Germinal center (tissue), 1 donor: ENCODE data around the gene CAMTA1.
A peak's percentile ranks its signal among the peaks of the same experiment; 100 is the strongest.

Experiments
- DNase-seq: peaks from one replicate; pipeline ENCODE4 v3.0.0; 2012; ENCODE audit warnings: mixed read lengths, low spot score

The CAMTA1 gene

DNA sequence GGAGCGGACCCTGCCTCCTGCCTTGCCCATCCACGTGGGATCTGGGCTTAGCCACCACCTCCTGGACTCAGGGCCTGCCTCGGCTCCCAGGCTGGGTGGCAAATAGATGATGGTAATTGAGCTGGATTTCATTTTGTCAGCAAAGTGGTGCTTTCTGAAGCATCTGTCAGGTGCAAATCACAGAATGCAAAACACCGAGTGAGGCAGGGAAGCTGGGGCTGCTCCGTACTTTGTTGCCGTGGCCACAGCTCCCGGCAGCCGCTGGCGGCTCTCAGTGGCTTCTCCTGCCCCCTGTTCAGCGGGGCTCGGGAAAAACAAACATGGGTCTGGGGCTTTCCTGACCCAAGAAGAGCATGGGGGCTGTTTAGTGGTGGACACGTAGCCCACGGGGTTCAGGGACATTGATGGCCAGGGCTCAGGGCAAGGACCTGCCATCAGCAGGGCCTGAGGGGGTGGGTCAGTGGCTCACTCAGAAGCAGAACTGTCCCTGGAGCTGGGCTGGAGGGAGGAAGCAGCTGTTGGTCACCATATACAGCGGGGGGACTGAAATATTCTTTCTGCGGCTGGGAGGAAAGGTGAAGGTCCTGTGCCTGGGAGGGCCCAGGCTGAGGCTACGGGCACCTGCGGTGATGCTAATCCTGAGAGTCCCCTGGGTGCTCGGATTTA is 855.8 kb downstream of the CAMTA1 start:
- no peak for DNase-seq

DNA sequence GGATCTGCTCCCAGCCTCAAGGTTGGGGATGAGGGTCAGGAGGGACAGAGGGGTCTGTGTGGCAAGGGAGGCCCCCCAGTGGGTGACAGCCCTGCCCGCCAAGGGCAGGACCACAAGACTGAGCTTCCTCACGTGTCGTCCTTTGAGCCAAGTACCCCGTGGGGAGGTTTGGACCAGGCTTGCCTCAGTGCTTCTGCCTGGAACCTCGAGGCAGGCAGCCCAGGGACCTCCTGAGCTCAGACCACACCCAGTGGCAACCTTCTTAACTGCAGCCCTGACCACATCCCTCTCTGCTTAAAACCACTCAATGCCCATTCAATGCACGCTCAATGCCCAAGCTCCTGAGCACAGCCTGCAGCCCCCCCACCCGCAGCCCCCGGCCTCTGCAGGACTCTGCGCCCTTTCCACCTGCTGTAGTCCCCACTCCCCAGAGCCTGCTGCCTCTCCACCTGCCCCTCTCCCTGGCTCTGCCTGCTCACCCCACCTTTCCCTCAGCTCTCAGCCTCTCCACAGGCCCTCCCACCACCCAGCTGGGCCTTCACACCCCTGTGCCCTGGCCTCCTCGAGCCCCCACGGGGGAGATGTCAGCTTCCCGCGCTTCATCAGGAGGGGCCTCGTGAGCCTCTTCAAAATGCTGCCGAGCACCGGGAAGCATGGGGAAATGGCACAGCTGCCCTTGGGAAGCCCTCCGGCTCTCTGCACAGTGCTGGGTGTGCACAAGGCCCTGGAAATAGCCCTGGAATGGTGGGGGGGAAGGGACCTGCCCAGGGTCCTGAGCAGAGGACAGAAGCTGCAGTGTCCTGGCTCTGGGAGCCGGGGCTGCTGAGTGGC is 856.5 kb downstream of the CAMTA1 start:
- no peak for DNase-seq

DNA sequence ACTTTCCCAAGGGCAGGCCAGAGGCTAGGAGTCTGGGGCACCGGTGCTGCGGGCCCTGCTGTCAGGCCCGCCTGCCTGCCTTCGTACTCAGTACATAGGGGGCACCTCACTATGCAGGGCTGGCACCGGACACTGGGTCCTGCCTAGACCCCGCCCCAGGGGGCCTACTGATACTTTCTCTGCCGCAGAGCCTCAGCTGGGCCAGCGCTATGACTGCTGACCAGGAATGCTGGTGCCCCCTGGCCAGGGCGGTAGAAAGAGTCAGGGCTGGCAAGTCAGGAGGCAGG is 857.1 kb downstream of the CAMTA1 start:
- DNase-seq, result no peak

DNA sequence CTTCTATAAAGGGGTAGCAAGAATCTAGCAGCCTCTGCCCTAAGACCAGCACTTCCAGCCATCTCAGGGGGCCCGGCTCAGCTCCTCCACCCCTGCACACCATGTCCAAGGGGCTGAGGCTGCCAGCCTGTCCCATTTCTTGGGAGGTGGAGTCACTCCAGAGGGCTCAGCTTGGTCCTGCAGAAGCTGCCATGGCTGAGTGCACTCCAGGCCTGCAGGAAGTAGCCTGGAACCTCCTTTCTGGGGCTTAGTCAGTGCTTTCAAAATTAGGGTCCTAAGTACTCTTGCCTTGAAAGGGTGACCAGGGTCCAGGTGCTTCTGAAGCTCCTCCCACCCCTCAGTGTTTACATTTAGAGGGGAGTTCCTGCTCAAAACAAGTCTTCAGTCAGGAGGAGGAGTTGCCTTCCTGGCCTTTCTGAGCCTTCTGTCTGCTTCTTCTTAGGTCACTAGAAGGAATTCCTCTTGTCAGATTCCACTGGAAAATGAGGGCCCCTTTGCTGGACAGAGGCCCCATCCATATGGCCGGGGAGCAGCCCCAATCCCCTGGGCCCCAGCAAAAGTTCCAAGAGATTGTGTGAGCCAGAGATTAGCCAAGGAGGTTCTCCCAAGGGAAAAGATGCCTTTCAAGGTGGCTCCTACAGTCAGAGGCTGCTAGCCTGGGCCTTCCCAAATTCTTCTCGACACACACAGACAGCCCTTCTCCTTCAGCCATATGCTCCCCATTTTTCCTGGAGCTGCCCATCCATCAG is 857.7 kb downstream of the CAMTA1 start:
- no peak for DNase-seq

DNA sequence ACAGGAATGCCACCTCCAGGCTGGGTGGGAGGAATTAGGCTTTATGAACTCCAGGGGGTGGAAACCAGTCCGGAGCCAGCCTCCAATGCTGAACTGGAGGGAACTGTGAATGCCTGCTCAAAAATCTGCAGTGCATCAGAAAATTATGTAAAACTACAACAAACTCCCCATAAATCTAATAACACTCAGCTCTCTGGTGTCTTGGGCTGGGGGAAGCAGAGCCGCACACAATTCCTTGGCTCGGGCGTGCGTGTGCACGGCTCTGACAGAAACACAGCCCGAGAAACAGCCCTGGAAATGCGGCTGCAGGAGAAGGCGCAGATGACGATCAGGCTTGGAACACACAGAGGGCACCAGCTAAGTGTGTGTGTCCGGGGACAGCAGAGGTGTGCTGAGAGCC is 858.3 kb downstream of the CAMTA1 start:
- no peak for DNase-seq

DNA sequence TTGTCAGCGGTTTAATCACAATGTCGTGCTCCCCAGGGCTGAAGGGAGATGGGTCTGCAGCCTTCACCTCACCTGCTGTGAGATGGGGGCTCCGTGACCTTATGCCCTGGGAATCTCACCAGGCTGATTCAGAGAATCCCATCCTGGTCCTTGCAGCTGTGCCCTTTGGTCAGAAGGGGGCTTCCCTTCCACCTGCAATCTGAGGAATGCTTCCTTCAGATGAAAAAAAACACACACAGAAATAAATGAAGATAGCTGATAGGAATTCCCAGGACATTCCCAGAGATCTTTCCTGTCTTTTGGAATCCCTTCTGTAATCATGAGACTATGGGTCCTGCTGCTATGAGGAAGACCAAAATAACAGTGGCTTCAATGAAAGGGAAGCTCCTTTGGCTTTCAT is 858.8 kb downstream of the CAMTA1 start:
- no peak for DNase-seq

DNA sequence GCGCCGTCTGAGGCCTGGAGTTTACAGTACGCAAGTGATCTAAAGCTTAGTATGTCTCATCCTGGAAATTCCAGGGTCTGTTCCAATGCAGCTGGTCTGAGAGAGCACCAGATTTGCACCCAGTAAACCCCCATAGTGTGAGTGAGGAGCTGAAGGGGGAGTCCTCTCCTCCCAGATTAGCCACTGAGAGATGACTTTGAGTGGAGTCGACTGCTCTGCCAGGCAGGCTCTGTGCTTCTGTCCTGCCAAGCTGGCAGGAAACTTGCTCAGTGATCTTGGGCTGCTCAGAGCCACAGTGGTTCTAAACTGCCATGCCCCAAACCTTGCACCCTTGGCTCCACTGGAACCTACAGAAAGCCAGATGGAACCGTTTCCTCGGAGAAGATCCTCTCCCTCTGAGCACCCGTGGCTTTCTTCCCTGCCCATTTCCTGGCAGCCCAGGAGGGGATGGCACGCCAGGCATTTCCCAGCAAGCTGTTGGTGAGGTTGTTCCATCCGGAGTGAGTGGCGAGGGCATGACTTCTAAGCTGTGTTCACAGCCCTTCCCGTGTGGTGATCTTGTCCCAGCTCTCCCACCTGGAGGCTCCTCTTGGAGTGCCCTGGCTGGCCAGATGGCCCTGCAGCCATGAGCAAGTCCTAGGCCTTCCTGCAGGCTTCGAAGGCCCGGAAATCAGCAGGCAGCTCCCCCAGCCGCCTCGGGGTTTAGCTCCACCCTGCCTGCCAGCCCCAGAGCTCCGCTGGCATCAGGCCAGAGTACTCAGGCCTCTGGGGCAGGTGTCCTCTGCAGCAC is 859.9 kb downstream of the CAMTA1 start:
- no peak for DNase-seq

DNA sequence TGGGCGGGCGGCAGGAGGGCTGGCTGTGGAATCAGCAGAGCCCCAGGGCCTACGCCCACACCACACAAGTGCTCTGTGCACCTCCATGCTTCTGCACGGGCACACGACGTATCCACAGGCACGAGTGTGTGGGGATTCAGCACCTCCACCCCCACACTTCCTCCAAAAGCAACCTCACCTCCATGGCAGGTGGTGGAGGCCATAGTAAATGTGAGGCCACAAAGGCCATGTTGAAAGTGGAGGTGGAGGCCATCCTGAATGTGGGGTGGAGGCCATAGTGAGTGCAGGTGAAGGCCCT is 860.4 kb downstream of the CAMTA1 start:
- DNase-seq, result no peak

DNA sequence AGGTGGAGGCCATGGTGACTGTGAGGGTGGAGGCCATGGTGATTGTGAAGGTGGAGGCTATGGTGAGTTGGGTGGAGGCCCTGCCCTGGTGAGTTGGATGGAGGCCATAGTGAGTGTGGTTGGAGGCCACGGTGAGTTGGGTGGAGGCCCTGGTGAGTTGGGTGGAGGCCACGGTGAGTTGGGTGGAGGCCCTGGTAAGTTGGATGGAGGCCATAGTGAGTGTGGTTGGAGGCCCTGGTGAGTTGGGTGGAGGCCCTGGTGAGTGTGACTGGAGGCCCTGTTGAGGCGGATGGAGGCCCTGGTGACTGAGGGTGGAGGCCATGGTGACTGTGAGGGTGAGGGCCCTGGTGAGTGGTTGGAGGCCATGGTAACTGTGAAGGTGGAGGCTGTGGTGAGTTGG is 860.9 kb downstream of the CAMTA1 start:
- DNase-seq, result no peak

DNA sequence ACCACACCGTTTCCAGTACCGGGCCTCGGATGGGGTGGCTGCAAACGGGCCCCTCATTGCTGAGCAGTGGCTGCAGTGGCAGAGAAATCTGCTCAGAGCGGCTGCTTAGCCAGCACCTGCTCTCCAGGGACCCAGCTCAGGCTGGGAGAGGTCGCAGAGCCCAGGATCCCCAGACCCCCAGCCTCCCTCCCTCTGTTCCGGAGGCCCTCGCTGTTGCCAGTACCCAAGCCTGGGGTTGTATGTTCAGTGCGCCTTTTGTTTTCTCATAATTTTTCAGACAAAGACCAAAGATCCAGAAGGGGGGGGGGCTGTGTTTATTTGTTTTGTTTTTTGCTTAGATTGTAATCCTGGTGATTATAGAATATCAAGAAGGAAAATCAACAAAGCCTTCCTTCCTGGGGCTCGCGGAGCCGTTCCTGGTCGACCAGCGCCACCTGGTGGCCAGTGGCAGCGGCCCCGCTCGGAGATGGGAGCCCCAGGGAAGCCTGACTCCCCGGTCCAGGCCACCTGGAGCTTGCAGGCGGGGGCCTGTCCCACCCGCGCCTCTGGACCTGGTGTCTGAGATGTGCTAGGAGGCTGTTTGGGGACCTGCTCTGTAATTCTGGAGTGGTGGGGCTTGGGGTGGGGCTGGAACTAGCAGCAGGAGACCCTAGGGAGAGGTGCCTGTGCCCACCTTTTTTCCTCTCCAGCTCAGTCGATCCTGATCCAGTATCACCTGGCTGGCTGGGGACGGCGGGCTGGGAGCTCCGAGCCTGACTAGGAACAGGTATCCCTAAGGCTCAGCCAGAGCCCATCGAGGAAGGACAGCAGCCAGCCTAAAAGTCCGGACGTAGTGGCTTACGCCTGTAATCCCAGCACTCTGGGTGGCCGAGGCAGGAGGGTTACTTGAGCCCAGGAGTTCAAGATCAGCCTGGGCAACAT is 862.0 kb downstream of the CAMTA1 start:
- DNase-seq, result peak; percentile 84

DNA sequence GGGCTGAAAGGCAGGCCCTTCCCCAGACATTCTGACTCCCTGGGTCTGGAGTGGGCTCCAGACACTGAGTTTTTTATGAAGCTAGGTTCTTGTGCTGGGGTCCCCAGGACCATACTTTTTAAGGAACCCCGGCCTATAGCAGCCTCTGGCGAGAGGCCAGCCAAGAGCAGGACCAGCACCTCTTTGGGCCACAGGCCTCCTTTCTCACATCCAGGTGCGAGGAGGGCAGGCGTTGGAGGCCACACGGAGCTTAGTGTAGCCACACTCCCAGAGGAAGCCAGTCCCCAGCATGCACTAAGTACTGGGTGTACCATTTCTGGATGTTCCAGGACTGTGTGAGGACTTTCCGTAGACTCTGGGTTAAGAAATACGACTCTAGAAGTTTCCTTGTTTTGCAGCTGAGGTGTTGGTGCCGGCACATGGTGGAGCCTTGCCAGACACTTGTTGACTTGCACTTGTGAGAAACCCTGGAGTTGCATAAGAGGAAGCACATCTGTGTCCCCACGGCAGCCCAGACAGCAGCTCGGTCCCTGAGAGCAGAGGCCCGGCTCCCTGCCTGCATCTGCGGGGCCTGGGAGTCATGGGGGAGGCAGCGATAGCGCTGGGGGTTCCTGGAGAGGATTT is 863.6 kb downstream of the CAMTA1 start:
- no peak for DNase-seq

DNA sequence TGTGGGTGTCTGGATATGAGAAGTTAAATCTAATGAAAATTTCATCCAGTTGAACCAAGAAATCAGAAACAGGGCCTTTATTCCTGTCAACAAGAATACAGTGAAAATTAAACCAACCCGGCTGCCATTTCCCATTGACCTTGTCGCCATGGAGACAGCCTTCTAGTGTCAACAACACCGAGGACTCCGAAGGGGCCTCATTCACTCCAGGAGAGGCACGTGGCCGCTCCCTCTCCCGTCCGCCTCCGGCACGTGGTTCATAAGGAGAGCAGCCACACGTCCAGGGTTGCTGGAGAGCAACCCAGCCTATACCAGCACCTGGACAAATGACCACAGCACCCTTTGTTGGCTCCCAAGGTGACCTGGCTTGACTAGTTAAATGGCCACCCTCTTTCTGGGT is 865.5 kb downstream of the CAMTA1 start:
- DNase-seq, result no peak

DNA sequence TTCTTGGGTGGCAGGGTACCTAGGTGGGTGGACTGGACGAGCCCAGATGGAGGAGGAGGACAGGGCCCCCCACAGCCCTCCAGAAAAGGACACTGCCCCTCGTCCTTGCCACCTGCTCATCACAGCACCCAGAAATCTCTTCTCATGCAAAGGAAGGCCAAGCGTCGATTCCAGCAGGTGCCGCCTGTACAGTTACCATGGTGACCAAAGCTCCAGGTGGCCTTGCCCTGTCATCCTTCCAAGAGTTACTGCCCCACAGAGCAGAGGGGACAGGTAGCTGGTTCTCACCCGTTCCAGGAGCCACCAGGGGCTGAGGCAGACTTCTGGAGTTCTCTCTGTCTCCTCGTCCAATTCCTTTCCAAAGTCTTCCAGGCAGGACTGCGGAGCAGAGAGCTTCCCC is 865.9 kb downstream of the CAMTA1 start:
- no peak for DNase-seq

DNA sequence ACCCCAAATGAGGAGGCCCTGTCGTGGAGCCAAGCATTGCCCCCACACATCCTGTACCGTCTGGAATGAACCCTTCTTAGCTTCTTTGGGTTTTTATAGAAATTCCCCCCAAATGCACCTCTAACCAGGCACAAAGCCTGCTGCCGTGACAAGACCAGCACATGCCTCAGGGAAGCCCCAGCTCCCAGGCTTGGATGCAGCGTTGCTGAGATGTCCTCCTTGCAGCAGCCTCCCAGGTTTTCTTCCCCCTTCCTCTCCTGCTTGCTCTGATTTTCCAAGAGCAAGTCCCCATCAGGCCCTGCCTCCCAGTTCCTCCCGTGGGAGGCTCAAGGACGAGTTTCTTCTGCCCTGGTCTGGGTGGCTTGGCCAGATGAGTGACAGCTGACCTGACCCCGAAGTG is 866.8 kb downstream of the CAMTA1 start:
- DNase-seq, result no peak

DNA sequence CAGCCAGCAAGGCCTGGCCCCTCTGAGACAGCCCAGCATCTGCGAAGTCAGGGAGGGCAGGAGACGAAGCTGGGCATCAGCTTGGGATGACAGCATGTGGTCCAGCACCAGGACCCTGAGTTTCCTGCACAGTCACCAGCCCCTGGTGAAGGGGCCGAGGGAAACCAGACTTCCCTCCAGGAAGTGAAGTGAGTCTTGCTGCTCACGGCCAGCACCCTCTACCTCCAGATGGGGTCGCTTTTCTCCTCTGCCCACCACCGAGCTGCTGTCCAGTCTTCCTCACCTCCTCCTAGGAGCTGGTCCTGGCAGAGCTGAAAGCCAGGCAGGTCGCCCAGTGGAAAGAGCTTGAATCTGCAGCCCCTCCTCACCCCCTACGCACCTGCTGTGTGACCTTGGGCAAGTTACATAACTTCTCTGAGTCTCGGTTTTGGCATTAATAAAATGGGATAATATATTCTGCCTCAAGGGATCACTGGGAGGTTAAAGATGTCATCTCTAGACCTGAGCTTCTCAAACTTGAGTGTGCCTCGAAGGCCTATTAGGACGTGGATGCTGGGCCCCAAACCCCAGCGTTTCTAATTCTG is 867.4 kb downstream of the CAMTA1 start:
- DNase-seq, result no peak

DNA sequence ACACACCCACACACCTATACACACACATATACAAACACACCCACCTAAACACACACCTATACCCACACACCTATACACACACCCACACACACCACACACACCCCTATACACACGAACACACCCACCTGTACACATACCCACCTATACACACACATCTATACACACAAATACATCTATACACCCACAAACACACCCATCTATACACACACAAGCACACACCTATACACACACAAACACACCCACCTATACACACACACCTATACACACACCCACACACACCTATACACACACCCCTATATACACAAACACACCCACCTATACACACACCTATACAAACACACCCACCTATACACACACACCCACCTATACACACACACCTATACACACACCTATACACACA is 869.5 kb downstream of the CAMTA1 start:
- DNase-seq, result no peak

DNA sequence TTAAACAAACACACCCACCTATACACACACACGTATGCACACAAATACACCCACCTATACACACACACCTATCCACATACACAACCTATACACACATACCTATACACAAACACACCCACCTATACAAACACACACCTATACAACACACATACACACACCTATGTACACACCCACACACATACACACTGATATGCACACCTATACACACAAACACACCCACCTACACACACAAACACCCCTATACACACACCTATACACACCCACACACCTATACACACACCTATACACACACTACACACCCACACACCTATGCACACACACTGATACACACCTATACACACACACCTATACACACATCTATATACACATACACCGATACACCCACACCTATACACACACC is 870.1 kb downstream of the CAMTA1 start:
- no peak for DNase-seq

DNA sequence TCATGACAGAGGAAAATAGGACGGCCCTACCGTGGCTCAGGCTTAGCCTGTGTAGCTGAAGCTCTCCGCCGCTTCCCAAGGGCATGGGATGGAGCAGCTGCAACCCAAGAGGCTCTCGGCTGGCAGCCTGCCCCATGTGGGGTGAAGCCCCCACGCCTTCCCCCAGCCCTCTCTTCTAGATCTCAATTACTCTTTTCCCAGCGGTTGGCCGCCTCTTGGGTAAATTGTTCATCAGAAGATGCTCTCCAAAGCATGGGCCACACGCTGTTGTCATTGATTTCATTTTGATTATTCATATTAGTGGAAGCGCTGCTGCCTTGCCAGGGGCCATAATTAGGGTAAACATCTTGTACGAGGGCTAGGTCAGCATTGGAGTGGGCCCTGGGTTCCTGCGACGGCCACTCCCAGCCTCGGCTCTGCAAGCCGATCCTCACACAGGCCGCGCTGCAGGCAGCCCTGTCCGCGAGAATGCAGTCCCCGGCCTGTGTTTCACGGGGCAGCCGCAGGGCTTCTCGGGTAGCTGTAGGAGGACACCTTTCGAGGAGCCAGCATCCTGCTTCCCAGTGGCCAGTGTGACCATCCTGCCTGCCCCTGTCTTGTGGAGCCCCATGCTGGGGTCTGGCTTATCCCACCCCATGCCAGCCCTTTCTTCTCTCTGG is 871.4 kb downstream of the CAMTA1 start:
- DNase-seq, result no peak

DNA sequence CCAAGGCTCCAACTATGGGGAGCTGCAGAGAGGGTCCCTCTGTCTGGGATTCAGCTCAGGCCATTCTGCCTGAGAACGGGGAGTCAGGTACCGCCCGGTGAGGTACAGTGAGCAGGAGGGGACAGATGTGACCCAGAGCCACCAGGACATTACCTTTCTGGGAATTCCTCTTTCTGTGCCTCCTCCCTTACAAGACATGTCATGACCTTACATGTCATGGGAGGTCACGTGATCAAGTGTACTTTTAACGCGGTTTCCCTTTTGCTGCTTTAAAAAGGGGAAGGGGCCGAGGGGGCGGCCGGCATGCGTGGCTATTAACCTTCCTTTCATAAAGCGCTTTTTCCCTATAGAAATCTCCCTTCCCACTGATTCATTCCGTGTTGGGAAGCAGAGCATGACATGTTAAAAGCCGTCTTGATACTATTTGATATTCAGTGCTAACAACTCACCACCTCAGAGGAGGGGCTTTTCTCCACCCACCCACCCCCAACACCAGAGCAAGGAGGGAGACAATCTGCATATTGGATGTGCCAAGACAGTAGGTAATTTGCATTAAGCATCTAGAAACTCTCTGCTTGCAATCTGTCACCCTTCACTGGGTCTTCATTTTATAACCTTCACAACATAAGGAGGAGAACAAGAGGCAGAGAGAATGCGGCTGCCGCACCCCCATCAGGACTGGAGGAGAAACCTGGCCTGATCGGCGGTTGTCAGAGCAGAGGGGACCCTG is 872.2 kb downstream of the CAMTA1 start:
- DNase-seq, result no peak

DNA sequence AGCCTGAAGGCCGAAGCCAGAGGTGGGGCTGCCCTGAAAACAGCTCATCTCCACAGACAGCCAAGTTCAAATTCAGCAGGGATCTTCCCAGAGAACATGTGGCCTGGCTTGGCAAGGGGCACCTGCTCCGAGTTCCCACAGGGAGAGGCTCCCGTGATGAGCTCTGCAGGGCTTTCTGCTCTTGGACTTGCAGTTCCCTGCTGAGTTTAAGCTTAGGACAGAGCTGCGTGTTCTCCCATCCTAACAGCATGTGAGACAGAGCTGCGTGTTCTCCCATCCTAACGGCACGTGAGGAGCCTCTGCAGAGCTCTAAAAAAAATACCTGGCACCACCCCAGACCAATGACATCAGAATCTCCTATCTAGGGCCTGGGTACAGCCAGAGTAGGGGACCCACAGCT is 872.8 kb downstream of the CAMTA1 start:
- no peak for DNase-seq
